Activated CD8-positive, alpha-beta T cell treated with anti-CD3 and anti-CD28 coated beads, Interleukin-2, amount 10 ng/mL, durations not matched to agents 7 days and 5 days (primary cell): Measurements from ENCODE around the gene KMO. TPM values are rescaled to one million over a fixed set of nuclear protein-coding genes. Genes with fewer than 3 reads are reported as not detected.

Experiments used
- ATAC-seq: fragments of 150-1000 bp; cut with Tn5 transposase; one replicate; pipeline ENCODE4 v1.10.0; 2021; ENCODE audit warnings: moderate library complexity
- CTCF ChIA-PET: fragments of 350-600 bp; sonication (Branson Sonifier 250); formaldehyde crosslinking; loops from one replicate; lab custom pipeline; 2021; ENCODE audit warnings: antibody characterized with exemption; lab: Charles Lee
- POLR2A ChIA-PET: fragments of 350-600 bp; sonication (Branson Sonifier 250); formaldehyde crosslinking; loops from one replicate; lab custom pipeline; 2021; ENCODE audit warnings: antibody characterized with exemption; lab: Charles Lee
- DNase-seq: peaks from one replicate; pipeline ENCODE4 v3.0.0-alpha.2; 2020
- H3K27ac Mint-ChIP-seq: one replicate; pipeline ENCODE4 v1.8.0; 2021; ENCODE audit warnings: mild to moderate bottlenecking, mixed read lengths
- H3K27me3 Mint-ChIP-seq: one replicate; pipeline ENCODE4 v1.8.0; 2021; ENCODE audit warnings: low read depth, mixed read lengths
- H3K36me3 Mint-ChIP-seq: one replicate; pipeline ENCODE4 v1.8.0; 2021; ENCODE audit warnings: low read depth, mixed read lengths
- H3K4me1 Mint-ChIP-seq: one replicate; pipeline ENCODE4 v1.8.0; 2021; ENCODE audit warnings: low read depth, mixed read lengths
- H3K4me3 Mint-ChIP-seq: one replicate; pipeline ENCODE4 v1.8.0; 2021; ENCODE audit warnings: mild to moderate bottlenecking, mixed read lengths
- H3K9me3 Mint-ChIP-seq: one replicate; pipeline ENCODE4 v1.8.0; 2022; ENCODE audit warnings: mixed read lengths; ENCODE audit not compliant: insufficient read depth
- total RNA-seq, 2 experiments: library from RNA; stranded (reverse); gene quantifications; one replicate each; pipeline ENCODE4 v1.2.3, GENCODE V29; 2021

Gene KMO
- total RNA-seq, 2 experiments from 2014 or later: not detected

GRCh38 chr1:241614144-241614543 lies 82.0 kb downstream of the KMO start:
- Mint-ChIP-seq H3K36me3 (no peaks in the 10 kb centered on the region), H3K9me3 (no peaks in the 10 kb centered on the region), H3K27me3 (no peaks in the 10 kb centered on the region), H3K27ac (no peak overlapping the region), H3K4me3 (no peak overlapping the region), H3K4me1 (peaks cover 6% of the 10 kb centered on the region)
- CTCF ChIA-PET: interaction anchor here (0.8 to 1.8 kb wide), 5 partner anchors 8 to 233 kb away, joined by 3 to 5 read pairs (median 3); no protein-coding TSS in a partner anchor
- peak; percentile 52 for ATAC-seq
- no peak for DNase-seq
- POLR2A ChIA-PET: interaction anchor here (0.7 kb wide), 1 partner anchor 1324 kb away, joined by 3 read pairs; no protein-coding TSS in a partner anchor

- no peaks in the 10 kb centered on the region for H3K27me3 Mint-ChIP-seq
- DNase-seq (no peak), ATAC-seq (no peak)
- no peak overlapping the region for H3K27ac Mint-ChIP-seq
- no peaks in the 10 kb centered on the region for H3K36me3 Mint-ChIP-seq
- H3K9me3 Mint-ChIP-seq: no peaks in the 10 kb centered on the region
- CTCF ChIA-PET: interaction anchor here (0.8 to 1.8 kb wide), 5 partner anchors 8 to 233 kb away, joined by 3 to 5 read pairs (median 3); no protein-coding TSS in a partner anchor
- POLR2A ChIA-PET: interaction anchor here (0.7 kb wide), 1 partner anchor 1324 kb away, joined by 3 read pairs; no protein-coding TSS in a partner anchor
- H3K4me3 Mint-ChIP-seq: no peak overlapping the region
- H3K4me1 Mint-ChIP-seq: peaks cover 6% of the 10 kb centered on the region
These were observed 82.4 kb downstream of the KMO start for GRCh38 chr1:241614572-241614971.

GRCh38 chr1:241615043-241615974 lies 83.1 kb downstream of the KMO start:
- Mint-ChIP-seq H3K4me3 (no peak overlapping the region), H3K27me3 (no peaks in the 10 kb centered on the region), H3K36me3 (no peaks in the 10 kb centered on the region), H3K4me1 (peaks cover 6% of the 10 kb centered on the region), H3K9me3 (no peaks in the 10 kb centered on the region), H3K27ac (no peak overlapping the region)
- POLR2A ChIA-PET: no interaction called here
- no peak for ATAC-seq
- DNase-seq: no peak
- CTCF ChIA-PET: interaction anchor here (1.0 to 1.8 kb wide), 2 partner anchors 9 to 11 kb away, joined by 3 to 4 read pairs; no protein-coding TSS in a partner anchor

- no peak overlapping the region for H3K4me3 Mint-ChIP-seq
These were observed 85.2 kb downstream of the KMO start for GRCh38 chr1:241617426-241617825.

GRCh38 chr1:241622669-241623068 lies 90.5 kb downstream of the KMO start:
- no peak for ATAC-seq
- Mint-ChIP-seq H3K9me3 (no peaks in the 10 kb centered on the region), H3K27ac (no peak overlapping the region), H3K4me1 (peaks cover 3% of the 10 kb centered on the region), H3K36me3 (peaks cover 3% of the 10 kb centered on the region), H3K27me3 (no peaks in the 10 kb centered on the region), H3K4me3 (no peak overlapping the region)
- POLR2A ChIA-PET: no interaction called here
- CTCF ChIA-PET: interaction anchor here (0.6 to 5.2 kb wide), 2 partner anchors 11 to 1901 kb away, joined by 3 to 28 read pairs; no protein-coding TSS in a partner anchor
- DNase-seq: no peak

More at GRCh38 chr1:241617426-241617825, 85.2 kb downstream of the KMO start:
- CTCF ChIA-PET: interaction anchor here (0.7 to 1.1 kb wide), 3 partner anchors 9 to 217 kb away, joined by 3 read pairs; no protein-coding TSS in a partner anchor
- H3K36me3 Mint-ChIP-seq: peaks cover 3% of the 10 kb centered on the region
- H3K27me3 Mint-ChIP-seq: no peaks in the 10 kb centered on the region
- no peak overlapping the region for H3K27ac Mint-ChIP-seq
- POLR2A ChIA-PET: no interaction called here
- H3K9me3 Mint-ChIP-seq: no peaks in the 10 kb centered on the region
- no peak for DNase-seq
- peaks cover 6% of the 10 kb centered on the region for H3K4me1 Mint-ChIP-seq
- no peak for ATAC-seq

- POLR2A ChIA-PET: no interaction called here
- ATAC-seq: no peak
- peaks cover 14% of the 10 kb centered on the region for H3K4me1 Mint-ChIP-seq
- H3K27me3 Mint-ChIP-seq: no peaks in the 10 kb centered on the region
- no peak for DNase-seq
- H3K27ac Mint-ChIP-seq: no peak overlapping the region
- H3K9me3 Mint-ChIP-seq: no peaks in the 10 kb centered on the region
- H3K4me3 Mint-ChIP-seq: no peak overlapping the region
- CTCF ChIA-PET: interaction anchor here (1.3 kb wide), 1 partner anchor 14 kb away, joined by 6 read pairs; no protein-coding TSS in a partner anchor
- peaks cover 3% of the 10 kb centered on the region for H3K36me3 Mint-ChIP-seq
These were observed 92.8 kb downstream of the KMO start for GRCh38 chr1:241624935-241625334.

- ATAC-seq (peak; percentile 84), DNase-seq (peak; percentile 66)
- H3K9me3 Mint-ChIP-seq: no peaks in the 10 kb centered on the region
- ChIA-PET POLR2A (interaction anchor here (0.7 to 1.5 kb wide), 2 partner anchors 13 to 1903 kb away, joined by 3 read pairs; partner anchors contain the start of genes CHML and OPN3), CTCF (interaction anchor here (0.6 to 2.7 kb wide), 11 partner anchors 11 to 219 kb away, joined by 3 to 57 read pairs (median 5); partner anchors contain the start of genes CHML, FH and OPN3)
- H3K36me3 Mint-ChIP-seq: peaks cover 11% of the 10 kb centered on the region
- no peaks in the 10 kb centered on the region for H3K27me3 Mint-ChIP-seq
- peaks cover 25% of the 10 kb centered on the region for H3K4me1 Mint-ChIP-seq
- peak overlapping the region; percentile 89 for H3K27ac Mint-ChIP-seq
- peak overlapping the region; percentile 69 for H3K4me3 Mint-ChIP-seq
These were observed 95.5 kb downstream of the KMO start for GRCh38 chr1:241627453-241628259.

GRCh38 chr1:241630005-241630404 lies 97.8 kb downstream of the KMO start:
- Mint-ChIP-seq H3K9me3 (no peaks in the 10 kb centered on the region), H3K4me1 (peaks cover 25% of the 10 kb centered on the region), H3K36me3 (peaks cover 23% of the 10 kb centered on the region), H3K27me3 (no peaks in the 10 kb centered on the region), H3K4me3 (no peak overlapping the region), H3K27ac (no peak overlapping the region)
- DNase-seq: no peak
- CTCF ChIA-PET: interaction anchor here (1.5 to 1.9 kb wide), 4 partner anchors 10 to 24 kb away, joined by 3 to 8 read pairs (median 5); partner anchors contain the start of genes CHML and OPN3
- ATAC-seq: no peak
- POLR2A ChIA-PET: no interaction called here

- Mint-ChIP-seq H3K4me3 (no peak overlapping the region), H3K27me3 (no peaks in the 10 kb centered on the region), H3K4me1 (peaks cover 30% of the 10 kb centered on the region), H3K9me3 (no peaks in the 10 kb centered on the region), H3K36me3 (peaks cover 28% of the 10 kb centered on the region), H3K27ac (no peak overlapping the region)
- CTCF ChIA-PET: interaction anchor here (1.5 to 1.9 kb wide), 3 partner anchors 10 to 25 kb away, joined by 3 to 8 read pairs (median 7); partner anchors contain the start of genes CHML and OPN3
- no peak for DNase-seq
- POLR2A ChIA-PET: no interaction called here
- ATAC-seq: no peak
These were observed 98.3 kb downstream of the KMO start for GRCh38 chr1:241630476-241630875.

- no peak for DNase-seq
- H3K27ac Mint-ChIP-seq: no peak overlapping the region
- H3K27me3 Mint-ChIP-seq: no peaks in the 10 kb centered on the region
- H3K4me3 Mint-ChIP-seq: no peak overlapping the region
- ChIA-PET CTCF (no interaction called here), POLR2A (no interaction called here)
- H3K9me3 Mint-ChIP-seq: no peaks in the 10 kb centered on the region
- no peak for ATAC-seq
- peaks cover 30% of the 10 kb centered on the region for H3K36me3 Mint-ChIP-seq
- peaks cover 34% of the 10 kb centered on the region for H3K4me1 Mint-ChIP-seq
These were observed 98.7 kb downstream of the KMO start for GRCh38 chr1:241630899-241631298.

- ATAC-seq (no peak), DNase-seq (no peak)
- POLR2A ChIA-PET: no interaction called here
- Mint-ChIP-seq H3K36me3 (peaks cover 34% of the 10 kb centered on the region), H3K4me3 (peak overlapping the region; percentile 30), H3K9me3 (no peaks in the 10 kb centered on the region), H3K27ac (no peak overlapping the region), H3K4me1 (peaks cover 35% of the 10 kb centered on the region), H3K27me3 (no peaks in the 10 kb centered on the region)
- CTCF ChIA-PET: no interaction called here
These were observed 99.5 kb downstream of the KMO start for GRCh38 chr1:241631674-241632073.
